Colonic mucosa (tissue), 4 donors: ENCODE results near the gene GK. TPM values are rescaled to one million over a fixed set of nuclear protein-coding genes. Genes with fewer than 3 reads are reported as not detected.
"Not testable (repeated sequence)": the region's sequence is repeated elsewhere in the genome, so short reads cannot be mapped to it uniquely, and the experiment has no call there.

Experiments
- DNase-seq: peaks from one replicate; pipeline ENCODE4 v3.0.0-alpha.2; 2020
- H3K27ac ChIP-seq: fragments of 200-600 bp; one replicate; pipeline ENCODE4 v1.8.0; 2021
- H3K27me3 ChIP-seq: fragments of 200-600 bp; one replicate; pipeline ENCODE4 v1.8.0; 2021
- H3K36me3 ChIP-seq: fragments of 200-600 bp; one replicate; pipeline ENCODE4 v1.8.0; 2021
- H3K4me1 ChIP-seq: fragments of 200-600 bp; one replicate; pipeline ENCODE4 v1.8.0; 2021; ENCODE audit warnings: mild to moderate bottlenecking
- H3K4me3 ChIP-seq: fragments of 200-600 bp; one replicate; pipeline ENCODE4 v1.8.0; 2021
- H3K9ac ChIP-seq, 2 donors: one replicate each; pipeline ENCODE4 v1.7.0; 2013; ENCODE audit warnings: control low read depth in 2 of 2, low read depth in 2 of 2, low read length in 2 of 2
- H3K9me3 ChIP-seq: fragments of 200-600 bp; one replicate; pipeline ENCODE4 v1.8.0; 2021
- CTCF ChIP-seq: fragments of 200-600 bp; IDR thresholded peaks from one replicate; pipeline ENCODE4 v1.8.0; 2022; ENCODE audit warnings: antibody characterized with exemption, mild to moderate bottlenecking
- intact Hi-C: fragments of 100-400 bp; cut with DNase I; formaldehyde crosslinking; loops from one replicate; pipeline ENCODE4 v1.14.1; 2022
- total RNA-seq, 2 donors: library from RNA; stranded (reverse); fragmentation: NEBNext Ultra II Directional in 1 of 2; extraction: Animal tissue kit (Norgen Biotek cat#: 25700) in 1 of 2; gene quantifications; one replicate each; pipeline ENCODE4 v1.2.1, GENCODE V29; 2021
- donor health status: healthy.
- donor health status: DM: no; HTN: no; CAD: no.
- donor health status: DM: no; HTN: no; CAD: no.

The GK gene
- total RNA-seq, 2 donors from 2014 or later = 23.6 to 30.0 TPM

- no peaks in the 10 kb centered on the region for H3K9me3 ChIP-seq
- H3K4me3 ChIP-seq = no peak overlapping the region
- H3K27ac ChIP-seq = no peak overlapping the region
- no peaks in the 10 kb centered on the region for H3K27me3 ChIP-seq
- DNase-seq = no peak
- TF ChIP-seq CTCF = no peak
- no peak overlapping the region for H3K9ac ChIP-seq
- no peaks in the 10 kb centered on the region for H3K36me3 ChIP-seq
- intact Hi-C loops = no loop called here
- H3K4me1 ChIP-seq = no peaks in the 10 kb centered on the region
Measured at GRCh38 chrX:30741545-30741944, 88.3 kb downstream of the GK start.

- H3K27ac ChIP-seq = no peak overlapping the region
- no peaks in the 10 kb centered on the region for H3K4me1 ChIP-seq
- no peaks in the 10 kb centered on the region for H3K9me3 ChIP-seq
- no peak overlapping the region for H3K4me3 ChIP-seq
- DNase-seq = no peak
- no peaks in the 10 kb centered on the region for H3K27me3 ChIP-seq
- TF ChIP-seq CTCF = no peak
- intact Hi-C loops = no loop called here
- no peak overlapping the region for H3K9ac ChIP-seq
- no peaks in the 10 kb centered on the region for H3K36me3 ChIP-seq
Measured at GRCh38 chrX:30748342-30748960, 95.2 kb downstream of the GK start.

- H3K4me3 ChIP-seq = no peak overlapping the region
- H3K9me3 ChIP-seq = no peaks in the 10 kb centered on the region
- no peak overlapping the region for H3K27ac ChIP-seq
- no peak for DNase-seq
- no peaks in the 10 kb centered on the region for H3K4me1 ChIP-seq
- no peaks in the 10 kb centered on the region for H3K27me3 ChIP-seq
- TF ChIP-seq CTCF = no peak
- intact Hi-C loops = no loop called here
- no peak overlapping the region for H3K9ac ChIP-seq
- H3K36me3 ChIP-seq = no peaks in the 10 kb centered on the region
Measured at GRCh38 chrX:30751497-30751896, 98.3 kb downstream of the GK start.

GRCh38 chrX:30762755-30763154, 109.5 kb downstream of the GK start:
- no peak for TF ChIP-seq CTCF
- intact Hi-C loops = no loop called here
- H3K9ac ChIP-seq = no peak overlapping the region
- H3K4me1 ChIP-seq = no peaks in the 10 kb centered on the region
- H3K27ac ChIP-seq = no peak overlapping the region
- no peaks in the 10 kb centered on the region for H3K9me3 ChIP-seq
- no peaks in the 10 kb centered on the region for H3K27me3 ChIP-seq
- DNase-seq = no peak
- no peak overlapping the region for H3K4me3 ChIP-seq
- no peaks in the 10 kb centered on the region for H3K36me3 ChIP-seq

- DNase-seq, intact Hi-C loops, H3K9me3 ChIP-seq: not testable (repeated sequence)
Measured at GRCh38 chrX:30773764-30774163, 120.5 kb downstream of the GK start.

GRCh38 chrX:30777575-30777974, 124.4 kb downstream of the GK start:
- Histone ChIP-seq H3K4me3 (no peak overlapping the region), H3K9me3 (no peaks in the 10 kb centered on the region), H3K27me3 (no peaks in the 10 kb centered on the region), H3K27ac (no peak overlapping the region), H3K36me3 (no peaks in the 10 kb centered on the region), H3K9ac (no peak overlapping the region), H3K4me1 (no peaks in the 10 kb centered on the region)
- DNase-seq = no peak
- intact Hi-C loops = no loop called here
- no peak for TF ChIP-seq CTCF

More at GRCh38 chrX:30773764-30774163, 120.5 kb downstream of the GK start:
- H3K27me3 ChIP-seq, H3K9ac ChIP-seq, H3K36me3 ChIP-seq, H3K4me1 ChIP-seq, H3K27ac ChIP-seq, H3K4me3 ChIP-seq: not testable (repeated sequence)
